SU-DHL-6 (cell line): ENCODE measurements around the gene OSCAR.

Source experiments
- H2AFZ ChIP-seq: fragments of 200-600 bp; sonication (generic); 2 replicates; pipeline ENCODE4 v1.6.1; 2014; ENCODE audit warnings: low read depth, mild to moderate bottlenecking, moderate library complexity, mixed read lengths, antibody characterized with exemption, low read length; ENCODE audit not compliant: severe bottlenecking
- H3F3A ChIP-seq: fragments of 200-600 bp; shearing (Covaris generic); 2 replicates; pipeline ENCODE4 v1.6.0; 2016; ENCODE audit warnings: antibody characterized with exemption, mild to moderate bottlenecking; ENCODE audit not compliant: insufficient read depth
- H3K27ac ChIP-seq: fragments of 200-600 bp; sonication (generic); 2 replicates; pipeline ENCODE4 v1.5.1; 2016; ENCODE audit warnings: low read depth, mild to moderate bottlenecking, low read length, moderate library complexity, mixed read lengths
- H3K27me3 ChIP-seq: fragments of 200-600 bp; sonication (generic), shearing (Covaris generic); 2 replicates; pipeline ENCODE4 v1.6.0; 2014; ENCODE audit warnings: mild to moderate bottlenecking, low read length
- H3K36me3 ChIP-seq: fragments of 200-600 bp; sonication (generic); 2 replicates; pipeline ENCODE4 v1.6.1; 2014; ENCODE audit warnings: mild to moderate bottlenecking, low read length, mixed read lengths
- H3K4me2 ChIP-seq: fragments of 300-600, 200-600 bp; shearing (Covaris generic), sonication (generic); 2 replicates; pipeline ENCODE4 v1.6.0; 2014; ENCODE audit warnings: low read length, low read depth, mild to moderate bottlenecking; ENCODE audit not compliant: poor library complexity, severe bottlenecking
- H3K4me3 ChIP-seq: fragments of 200-600 bp; sonication (generic); 2 replicates; pipeline ENCODE4 v1.5.1; 2014; ENCODE audit warnings: antibody characterized with exemption, low read length, mild to moderate bottlenecking, mixed read lengths; ENCODE audit not compliant: insufficient read depth, poor library complexity, severe bottlenecking
- H3K79me2 ChIP-seq: fragments of 200-600 bp; sonication (generic); 2 replicates; pipeline ENCODE4 v1.6.1; 2014; ENCODE audit warnings: mild to moderate bottlenecking, low read length, moderate library complexity; ENCODE audit not compliant: insufficient read depth
- H3K9ac ChIP-seq: fragments of 200-600 bp; sonication (generic); 2 replicates; pipeline ENCODE4 v1.7.0; 2014; ENCODE audit warnings: mild to moderate bottlenecking, low read length
- H3K9me2 ChIP-seq: fragments of 200-600 bp; sonication (generic); replicated peaks from 2 replicates; pipeline ENCODE4 v1.6.1; 2014; ENCODE audit warnings: low read length; ENCODE audit not compliant: insufficient read depth
- H3K9me3 ChIP-seq: fragments of 200-600 bp; sonication (generic); 2 replicates; pipeline ENCODE4 v1.6.1; 2014; ENCODE audit warnings: low read length, mixed read lengths; ENCODE audit not compliant: insufficient read depth
- H4K20me1 ChIP-seq: fragments of 200-600 bp; sonication (generic); 2 replicates; pipeline ENCODE4 v1.6.1; 2014; ENCODE audit warnings: low read depth, mild to moderate bottlenecking, antibody characterized with exemption, low read length, moderate library complexity, mixed read lengths
- EZH2phosphoT487 ChIP-seq: fragments of 200-600 bp; sonication (generic), shearing (Covaris generic); conservative IDR thresholded peaks from 2 replicates; pipeline ENCODE4 v1.6.1; 2018; ENCODE audit warnings: mild to moderate bottlenecking, antibody characterized with exemption, low read length, moderate library complexity, mixed read lengths
- TF ChIP-seq, protein P1 (sequence below): fragments of 200-600 bp; sonication (generic); IDR thresholded peaks from one replicate; pipeline ENCODE4 v1.5.1; 2017; ENCODE audit warnings: antibody characterized with exemption, mild to moderate bottlenecking, low read length, moderate library complexity; ENCODE audit not compliant: insufficient read depth, poor library complexity, severe bottlenecking

Gene OSCAR

DNA sequence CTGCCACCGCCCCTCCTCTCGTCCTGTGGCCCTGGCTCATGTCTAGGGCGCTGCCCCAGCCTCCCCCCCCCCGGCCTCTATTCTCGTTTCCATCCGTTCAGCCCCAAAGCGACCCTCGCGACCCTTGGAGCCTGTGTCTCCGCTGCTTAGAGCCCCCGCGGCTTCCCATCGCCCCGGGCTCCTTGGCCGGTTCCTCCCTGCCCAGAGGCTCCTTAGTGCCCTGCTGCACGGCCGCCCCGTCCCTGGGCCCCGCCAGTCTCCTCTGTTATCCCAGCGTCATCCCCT is 27.8 kb upstream of the OSCAR start:
- H3K9me3 ChIP-seq = no peaks in the 10 kb centered on the region
- no peaks in the 10 kb centered on the region for H3K9me2 ChIP-seq
- H3K79me2 ChIP-seq = no peaks in the 10 kb centered on the region
- no peak overlapping the region for H3K4me3 ChIP-seq
- no peak overlapping the region for H3K9ac ChIP-seq
- H2AFZ ChIP-seq = no peak overlapping the region
- H3F3A ChIP-seq = no peaks in the 10 kb centered on the region
- no peak overlapping the region for H3K27ac ChIP-seq
- H3K4me2 ChIP-seq = no peak overlapping the region
- H4K20me1 ChIP-seq = no peaks in the 10 kb centered on the region
- H3K27me3 ChIP-seq = no peaks in the 10 kb centered on the region
- H3K36me3 ChIP-seq = no peaks in the 10 kb centered on the region
- TF ChIP-seq, protein P1, sequence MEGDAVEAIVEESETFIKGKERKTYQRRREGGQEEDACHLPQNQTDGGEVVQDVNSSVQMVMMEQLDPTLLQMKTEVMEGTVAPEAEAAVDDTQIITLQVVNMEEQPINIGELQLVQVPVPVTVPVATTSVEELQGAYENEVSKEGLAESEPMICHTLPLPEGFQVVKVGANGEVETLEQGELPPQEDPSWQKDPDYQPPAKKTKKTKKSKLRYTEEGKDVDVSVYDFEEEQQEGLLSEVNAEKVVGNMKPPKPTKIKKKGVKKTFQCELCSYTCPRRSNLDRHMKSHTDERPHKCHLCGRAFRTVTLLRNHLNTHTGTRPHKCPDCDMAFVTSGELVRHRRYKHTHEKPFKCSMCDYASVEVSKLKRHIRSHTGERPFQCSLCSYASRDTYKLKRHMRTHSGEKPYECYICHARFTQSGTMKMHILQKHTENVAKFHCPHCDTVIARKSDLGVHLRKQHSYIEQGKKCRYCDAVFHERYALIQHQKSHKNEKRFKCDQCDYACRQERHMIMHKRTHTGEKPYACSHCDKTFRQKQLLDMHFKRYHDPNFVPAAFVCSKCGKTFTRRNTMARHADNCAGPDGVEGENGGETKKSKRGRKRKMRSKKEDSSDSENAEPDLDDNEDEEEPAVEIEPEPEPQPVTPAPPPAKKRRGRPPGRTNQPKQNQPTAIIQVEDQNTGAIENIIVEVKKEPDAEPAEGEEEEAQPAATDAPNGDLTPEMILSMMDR = no peak
- no peak for TF ChIP-seq EZH2phosphoT487

DNA sequence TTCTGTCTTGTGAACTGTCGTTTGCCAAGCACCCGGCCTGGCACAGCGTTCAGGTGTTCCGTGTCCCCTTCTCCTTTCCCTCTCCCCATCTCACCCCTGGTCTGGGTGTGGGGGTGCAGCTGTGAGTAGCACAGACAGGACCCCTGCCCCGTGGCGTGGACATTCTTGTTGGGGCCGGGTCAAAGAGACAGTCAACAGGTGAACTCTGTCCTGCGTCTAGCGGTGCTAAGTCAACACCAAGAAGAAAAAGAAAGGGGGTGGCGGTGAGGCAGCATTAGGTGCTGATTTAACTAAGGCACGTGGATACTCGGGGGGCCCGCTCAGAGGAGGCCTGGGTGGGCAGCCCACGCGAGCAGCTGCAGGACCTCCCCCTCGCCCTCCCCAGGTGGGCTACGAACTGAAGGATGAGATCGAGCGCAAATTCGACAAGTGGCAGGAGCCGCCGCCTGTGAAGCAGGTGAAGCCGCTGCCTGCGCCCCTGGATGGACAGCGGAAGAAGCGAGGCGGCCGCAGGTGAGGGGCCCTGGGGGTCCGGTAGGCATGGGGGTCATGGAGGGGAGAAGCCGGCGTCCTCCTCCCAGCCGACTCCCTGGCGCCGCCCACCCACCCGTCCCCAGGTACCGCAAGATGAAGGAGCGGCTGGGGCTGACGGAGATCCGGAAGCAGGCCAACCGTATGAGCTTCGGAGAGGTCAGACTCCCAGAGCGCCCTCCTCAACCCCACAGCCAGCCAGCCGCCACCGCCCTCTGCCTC is 27.3 kb upstream of the OSCAR start:
- H3K79me2 ChIP-seq = no peaks in the 10 kb centered on the region
- no peaks in the 10 kb centered on the region for H3F3A ChIP-seq
- H2AFZ ChIP-seq = no peak overlapping the region
- TF ChIP-seq, protein P1 = no peak
- no peak for TF ChIP-seq EZH2phosphoT487
- no peak overlapping the region for H3K4me3 ChIP-seq
- no peaks in the 10 kb centered on the region for H4K20me1 ChIP-seq
- H3K9me2 ChIP-seq = no peaks in the 10 kb centered on the region
- H3K9me3 ChIP-seq = no peaks in the 10 kb centered on the region
- H3K9ac ChIP-seq = no peak overlapping the region
- no peak overlapping the region for H3K27ac ChIP-seq
- no peak overlapping the region for H3K4me2 ChIP-seq
- H3K27me3 ChIP-seq = no peaks in the 10 kb centered on the region
- no peaks in the 10 kb centered on the region for H3K36me3 ChIP-seq

DNA sequence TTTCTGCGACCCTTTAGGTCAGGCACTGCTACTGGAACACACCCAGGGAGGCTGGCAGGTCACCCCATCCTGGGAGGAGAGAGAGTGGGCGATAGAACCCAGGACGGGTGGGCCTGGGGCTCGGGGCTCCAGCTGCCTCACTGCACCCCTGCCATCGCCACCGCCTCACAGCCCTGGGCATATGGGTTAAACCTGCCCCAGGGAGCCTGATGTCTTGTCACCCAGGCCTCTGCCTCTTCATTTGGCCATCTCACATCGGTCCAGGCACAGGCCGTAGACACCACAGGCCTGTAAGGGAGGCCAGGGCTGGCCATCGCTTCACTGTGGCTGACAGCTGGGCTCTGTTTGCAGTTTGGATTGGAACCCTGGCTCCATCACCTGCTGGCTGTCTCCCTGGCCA is 25.1 kb upstream of the OSCAR start:
- Histone ChIP-seq H3K79me2 (no peaks in the 10 kb centered on the region), H4K20me1 (no peaks in the 10 kb centered on the region), H3K9ac (no peak overlapping the region), H3K27me3 (no peaks in the 10 kb centered on the region), H3F3A (no peaks in the 10 kb centered on the region), H3K4me3 (no peak overlapping the region), H2AFZ (no peak overlapping the region), H3K9me3 (no peaks in the 10 kb centered on the region), H3K27ac (no peak overlapping the region), H3K9me2 (no peaks in the 10 kb centered on the region), H3K4me2 (no peak overlapping the region), H3K36me3 (no peaks in the 10 kb centered on the region)
- TF ChIP-seq, protein P1 = no peak
- TF ChIP-seq EZH2phosphoT487 = no peak
